HG02623 (cell line): ENCODE results near the gene CGB1.

ENCODE experiments used
- ATAC-seq: cut with Tn5 transposase; IDR thresholded peaks from one replicate; pipeline ENCODE4 v1.9.1; 2021; ENCODE audit warnings: moderate library complexity; ENCODE audit not compliant: unreplicated experiment

Gene CGB1

GRCh38 chr19:48997972-48998371, 38.7 kb downstream of the CGB1 start:
- ATAC-seq = no peak

GRCh38 chr19:48994035-48994386, 42.7 kb downstream of the CGB1 start:
- ATAC-seq = no peak

GRCh38 chr19:48993175-48994034, 43.3 kb downstream of the CGB1 start, which contains the start of the genes GYS1 and RUVBL2:
Gene GYS1 (minus strand): TSS chr19:48993309. CDS start chr19:48993112, 197 bp downstream.
Gene RUVBL2 (plus strand): TSS chr19:48993887. CDS start chr19:48993912, 25 bp downstream.
- peak; percentile 83 for ATAC-seq

GRCh38 chr19:48992581-48993174, 44.0 kb downstream of the CGB1 start:
- ATAC-seq = no peak

GRCh38 chr19:48991873-48992580, 44.7 kb downstream of the CGB1 start:
- no peak for ATAC-seq

GRCh38 chr19:48991011-48991609, 45.6 kb downstream of the CGB1 start:
- no peak for ATAC-seq

- no peak for ATAC-seq
Observed at GRCh38 chr19:48990400-48990799, 46.3 kb downstream of the CGB1 start.

GRCh38 chr19:48989701-48990291, 46.9 kb downstream of the CGB1 start:
- no peak for ATAC-seq

- no peak for ATAC-seq
Observed at GRCh38 chr19:48988860-48989259, 47.8 kb downstream of the CGB1 start.

- ATAC-seq = no peak
Observed at GRCh38 chr19:48988286-48988685, 48.4 kb downstream of the CGB1 start.

GRCh38 chr19:48987323-48987722, 49.4 kb downstream of the CGB1 start:
- ATAC-seq = no peak

- ATAC-seq = no peak
Observed at GRCh38 chr19:48986211-48986610, 50.5 kb downstream of the CGB1 start.

- no peak for ATAC-seq
Observed at GRCh38 chr19:48985711-48986110, 51.0 kb downstream of the CGB1 start.
